Posterior cingulate gyrus (tissue), 11 donors: ENCODE results near the gene NHS.
A peak's percentile ranks its signal among the peaks of the same experiment; 100 is the strongest.

Experiments
- DNase-seq, 10 donors: peaks; one replicate each; pipeline versions ENCODE4 v3.0.0 to v3.0.0-alpha.2; 2020 to 2021; ENCODE audit warnings: mixed read lengths in 3 of 10
- intact Hi-C: fragments of 100-400 bp; cut with DNase I; formaldehyde crosslinking; loops from one replicate; pipeline ENCODE4 v1.15.1; 2023

Gene NHS

DNA sequence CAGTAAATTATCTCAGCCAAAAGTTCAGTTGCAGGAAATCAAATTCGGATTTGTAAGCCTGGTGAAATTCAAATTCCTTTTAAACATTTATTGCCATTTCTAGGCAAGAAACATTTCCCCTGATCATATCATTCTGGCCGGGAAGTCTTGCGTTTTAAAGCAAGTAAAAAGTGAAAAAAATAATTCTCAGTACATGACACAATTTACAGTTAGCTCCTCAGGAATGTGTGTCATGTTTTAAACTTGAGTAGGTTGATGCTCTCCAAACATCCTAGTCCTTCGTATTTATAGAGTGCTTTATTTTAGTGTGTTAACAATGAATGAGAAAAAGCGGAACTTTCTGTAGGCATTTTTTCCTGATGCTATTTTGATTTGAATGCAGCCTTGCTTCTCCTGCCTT is 204.0 kb downstream of the NHS start:
- intact Hi-C loops, result no loop called here
- DNase-seq, result no peak

DNA sequence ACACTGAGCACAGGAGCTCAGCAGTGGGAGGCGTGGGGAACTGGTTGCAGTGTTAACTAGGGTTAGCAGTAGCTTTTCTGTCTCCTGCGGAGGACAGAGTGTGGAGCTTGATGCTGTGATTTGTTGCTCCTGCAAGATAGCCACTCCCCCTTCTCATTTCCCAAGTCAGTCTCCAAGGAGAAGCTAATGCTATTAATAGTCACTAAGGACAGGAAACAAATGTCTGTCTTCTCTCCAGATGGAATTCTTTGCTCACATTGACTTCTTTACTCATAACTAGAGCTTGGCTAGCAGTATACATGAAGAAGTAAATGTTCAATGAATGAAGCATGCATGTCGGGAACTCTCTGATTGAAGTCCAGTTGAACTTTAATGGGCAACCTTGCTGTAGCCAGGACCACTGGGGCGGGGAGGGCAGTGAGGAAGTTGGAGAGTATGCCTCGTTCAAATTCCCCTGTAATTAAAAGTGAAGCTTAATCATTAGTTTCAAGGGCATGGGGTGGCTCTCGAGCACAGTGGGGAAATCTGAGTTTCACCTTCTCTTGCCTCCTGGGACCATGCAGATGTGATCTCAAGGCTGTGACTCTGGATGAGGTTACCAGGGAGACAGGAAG is 205.6 kb downstream of the NHS start:
- no peak for DNase-seq
- intact Hi-C loops, result no loop called here

DNA sequence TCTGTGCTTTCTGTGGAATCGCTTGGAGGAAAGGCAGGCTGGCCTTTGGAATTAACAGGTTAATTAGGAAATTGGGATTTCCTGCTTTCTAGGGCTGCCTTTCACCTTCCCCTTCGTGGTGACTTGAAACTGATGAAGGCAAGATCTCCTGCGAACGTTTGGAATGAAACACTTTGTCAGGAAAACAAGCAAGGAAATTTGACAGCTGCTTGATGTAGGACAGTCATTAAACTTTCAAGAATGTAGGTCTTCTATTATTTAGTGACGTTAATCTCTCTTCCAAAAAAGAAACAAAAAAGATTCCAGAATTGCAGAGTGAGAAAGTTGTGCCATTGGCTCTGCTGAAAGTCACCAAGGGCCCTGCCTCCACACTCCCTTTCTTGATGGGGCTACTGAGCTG is 206.6 kb downstream of the NHS start:
- intact Hi-C loops, result no loop called here
- DNase-seq, result no peak

DNA sequence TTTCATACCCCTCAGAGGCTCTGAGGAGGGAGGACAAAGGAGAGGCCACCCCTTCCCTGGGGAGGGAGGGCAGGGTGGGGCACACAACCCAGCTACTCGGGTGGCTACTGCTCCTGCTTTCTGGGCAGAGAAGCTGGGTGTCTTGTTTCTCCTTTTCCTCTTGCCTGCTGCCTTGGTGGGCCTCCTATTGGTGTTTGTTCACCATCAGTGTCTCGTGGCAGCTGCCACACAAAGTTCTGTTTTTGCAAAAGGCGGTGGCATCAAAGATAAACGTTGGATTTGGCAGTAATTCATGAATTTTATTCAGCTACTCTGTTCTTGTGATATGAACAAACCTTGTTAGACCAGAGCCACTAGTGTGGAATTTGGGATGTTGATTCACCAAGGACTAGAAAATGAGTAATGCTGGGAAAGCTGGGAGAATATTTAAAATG is 209.3 kb downstream of the NHS start:
- intact Hi-C loops, result no loop called here

GRCh38 chrX:17585006-17585405 is 210.0 kb downstream of the NHS start:
- no peak for DNase-seq
- intact Hi-C loops, result no loop called here

More for the DNA sequence above, 209.3 kb downstream of the NHS start:
- no peak for DNase-seq

GRCh38 chrX:17587366-17587765 is 212.4 kb downstream of the NHS start:
- intact Hi-C loops, result no loop called here
- no peak for DNase-seq

DNA sequence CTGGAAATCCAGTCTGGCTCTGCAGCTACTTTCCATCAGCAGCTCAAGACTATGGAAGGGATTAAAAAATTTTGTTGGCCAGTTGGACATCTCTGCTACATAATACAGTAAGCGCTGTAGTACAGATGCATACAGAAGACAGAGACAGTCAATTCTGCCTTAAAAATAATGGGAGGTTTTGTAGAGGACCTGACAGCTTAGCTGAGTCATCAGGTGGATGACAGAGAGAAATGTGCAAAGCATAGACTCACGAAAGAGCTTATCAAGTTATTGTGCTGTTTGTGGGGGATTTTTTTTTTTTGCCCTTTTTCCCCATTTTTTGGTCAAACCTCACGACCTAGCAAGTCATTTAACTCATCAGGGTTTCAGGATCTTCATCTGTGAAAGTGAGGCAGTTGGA is 213.3 kb downstream of the NHS start:
- intact Hi-C loops, result no loop called here

DNA sequence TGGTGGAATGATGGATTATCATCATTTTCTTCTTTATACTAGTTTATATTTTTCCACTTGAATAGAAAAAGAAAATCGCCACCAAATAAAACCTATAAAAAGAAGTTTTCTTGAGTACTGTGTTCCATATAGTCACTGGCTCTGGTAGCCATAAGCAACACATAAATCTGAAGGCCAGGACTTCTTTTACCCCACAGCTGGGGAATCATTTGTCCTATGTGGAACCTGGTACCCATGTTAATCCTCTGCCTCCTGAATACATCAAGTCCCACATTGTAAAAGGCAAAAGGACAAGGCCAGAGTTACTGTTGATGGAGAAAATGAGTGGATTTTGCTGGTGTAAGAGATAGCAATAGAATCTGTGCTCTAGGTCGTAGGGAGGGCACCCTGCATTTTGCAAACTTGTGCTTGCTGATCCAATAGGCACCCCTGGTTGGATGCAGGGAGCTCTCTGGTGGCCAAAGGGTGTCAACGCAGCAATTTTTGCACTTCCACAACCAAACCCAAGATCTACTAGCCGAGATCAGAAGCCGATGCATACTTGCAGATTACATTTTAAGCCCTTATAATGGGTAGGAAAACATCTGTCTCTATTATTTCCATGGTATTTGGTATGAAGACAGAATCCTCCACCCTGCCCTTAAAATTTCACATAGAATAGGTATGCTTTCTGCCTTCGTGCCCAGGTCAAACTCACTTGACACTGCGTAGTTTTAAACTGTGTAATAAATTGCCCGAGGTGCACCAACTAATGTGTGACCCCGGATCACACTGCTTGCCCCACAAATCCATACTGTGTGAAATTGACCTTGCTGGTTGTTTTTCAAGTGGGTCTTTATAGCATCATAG is 216.1 kb downstream of the NHS start:
- intact Hi-C loops, result loop anchor here (5.0 kb wide), 1 partner anchor 349 kb away; no protein-coding TSS in a partner anchor
- peak; percentile 17 to 93 (median 45) for DNase-seq

More for the DNA sequence above, 213.3 kb downstream of the NHS start:
- no peak for DNase-seq

GRCh38 chrX:17591741-17592110 is 216.7 kb downstream of the NHS start:
- no peak for DNase-seq
- intact Hi-C loops, result loop anchor here (5.0 kb wide), 1 partner anchor 349 kb away; no protein-coding TSS in a partner anchor

DNA sequence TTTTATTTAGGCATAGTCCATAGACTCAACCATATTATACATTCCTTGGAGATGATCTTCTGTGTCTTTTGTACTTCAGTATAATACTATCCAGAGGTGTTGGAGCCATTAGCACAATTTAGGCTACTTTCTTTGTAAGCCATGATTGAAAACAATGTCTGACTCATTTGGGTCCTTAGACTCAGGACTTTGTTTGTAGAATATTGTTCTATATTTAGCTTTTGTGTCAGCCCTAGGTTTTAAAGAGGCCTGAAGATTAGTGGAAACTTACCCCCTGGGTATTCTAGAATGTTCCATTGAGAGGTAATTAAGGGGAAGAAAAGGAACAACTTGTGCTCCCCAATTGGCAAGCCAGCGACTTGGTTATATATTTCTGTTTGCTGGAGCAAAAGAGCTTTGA is 217.1 kb downstream of the NHS start:
- DNase-seq, result no peak
- intact Hi-C loops, result loop anchor here (5.0 kb wide), 1 partner anchor 350 kb away; no protein-coding TSS in a partner anchor

DNA sequence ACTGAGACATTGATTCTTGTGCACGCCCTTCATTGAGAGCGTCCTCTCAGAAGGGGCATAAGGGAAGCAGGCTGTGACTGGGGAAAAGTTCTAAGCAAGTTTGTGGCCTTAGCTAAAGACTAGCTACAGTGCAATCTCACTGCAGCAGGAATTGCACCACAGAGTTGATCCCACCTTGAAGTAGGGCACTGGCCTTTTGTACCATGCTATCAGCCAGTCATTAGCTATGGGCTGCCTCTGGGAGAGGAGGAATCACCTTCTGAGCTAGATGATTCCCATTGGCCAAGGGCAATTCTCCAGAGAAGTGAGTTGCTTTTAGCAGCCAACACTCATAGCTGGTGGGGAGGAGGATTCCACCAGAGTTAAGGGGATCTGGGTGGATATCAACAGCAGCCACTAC is 219.7 kb downstream of the NHS start:
- intact Hi-C loops, result loop anchor here (5.0 kb wide), 1 partner anchor 352 kb away; no protein-coding TSS in a partner anchor
- no peak for DNase-seq

DNA sequence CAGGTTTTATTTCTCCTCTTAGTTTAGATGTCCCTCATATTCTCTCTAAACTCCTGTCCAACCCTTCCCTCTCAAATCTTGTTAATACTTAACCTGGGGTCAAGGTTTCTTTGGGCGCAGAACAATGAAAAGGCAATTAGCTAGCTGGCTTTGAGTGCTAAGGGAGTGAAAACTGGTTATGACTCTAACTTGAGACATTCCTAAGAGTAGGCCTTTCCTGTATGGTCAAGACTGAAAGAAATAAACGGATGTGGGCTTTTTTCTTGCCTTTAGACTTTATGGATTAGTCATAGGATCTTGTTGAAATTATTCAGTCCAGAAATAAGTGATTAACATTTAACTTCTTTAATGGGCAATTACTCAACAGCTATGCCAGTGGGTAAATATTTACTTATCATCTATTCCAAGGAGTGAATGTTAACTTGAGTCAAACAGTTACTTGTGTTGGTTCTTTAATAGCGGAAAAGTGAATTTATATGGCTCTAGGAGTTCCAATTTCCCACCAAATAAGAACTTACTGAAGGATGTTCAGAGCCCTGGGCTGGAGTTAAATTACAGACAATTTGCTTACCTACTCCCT is 220.5 kb downstream of the NHS start:
- no peak for DNase-seq
- intact Hi-C loops, result no loop called here

GRCh38 chrX:17596061-17596460 is 221.1 kb downstream of the NHS start:
- intact Hi-C loops, result no loop called here
- DNase-seq, result no peak

DNA sequence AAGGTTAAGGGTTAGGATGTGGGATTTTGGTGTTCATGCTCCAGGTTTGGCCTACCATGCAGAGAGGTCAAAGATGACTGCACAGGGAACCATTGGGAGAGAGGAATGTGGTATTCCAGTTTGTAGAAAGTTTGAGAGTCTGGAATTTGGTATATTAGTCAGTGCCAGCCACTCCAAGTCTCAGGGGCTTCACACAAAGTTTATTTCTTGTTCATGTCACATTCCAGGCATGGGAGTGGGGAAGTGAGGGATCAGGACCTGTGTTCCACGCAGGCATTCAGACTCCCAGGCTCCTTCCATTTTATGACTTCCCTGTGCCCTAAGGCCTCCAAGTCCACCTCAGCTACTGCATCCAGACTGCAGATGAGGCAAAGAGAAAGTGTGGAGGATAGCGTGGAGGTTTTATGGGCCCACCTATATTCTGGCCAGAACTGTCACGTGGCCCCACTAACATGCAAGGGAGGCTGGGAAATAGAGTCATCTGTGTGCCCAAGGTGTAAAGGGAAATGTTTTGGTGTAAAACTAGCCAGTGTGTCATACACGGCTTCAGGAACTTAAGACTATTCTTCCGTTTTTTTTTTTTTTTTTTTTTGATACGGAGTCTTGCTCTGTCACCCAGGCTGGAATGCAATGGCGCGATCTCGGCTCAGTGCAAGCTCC is 221.7 kb downstream of the NHS start:
- no peak for DNase-seq
- intact Hi-C loops, result no loop called here

DNA sequence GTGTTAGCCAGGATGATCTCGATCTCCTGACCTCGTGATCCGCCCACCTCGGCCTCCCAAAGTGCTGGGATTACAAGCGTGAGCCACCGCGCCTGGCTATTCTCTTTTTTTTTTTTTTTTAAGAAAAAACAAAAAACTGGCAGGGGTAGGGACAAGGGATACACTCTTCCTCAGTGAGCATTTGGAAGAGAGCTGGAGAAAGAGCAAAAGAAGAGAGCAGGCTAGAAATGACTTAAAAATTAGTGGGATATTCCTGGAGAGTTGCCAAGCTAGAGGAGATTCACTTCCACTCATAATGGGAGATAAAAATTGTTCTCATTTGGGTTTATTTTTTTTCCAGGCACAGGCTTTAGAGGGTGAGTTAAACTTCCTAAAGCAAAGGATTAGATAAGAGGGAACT is 222.3 kb downstream of the NHS start:
- DNase-seq, result no peak
- intact Hi-C loops, result no loop called here

GRCh38 chrX:17597836-17598439 is 222.9 kb downstream of the NHS start:
- intact Hi-C loops, result no loop called here
- peak in 5 of 10 donors; percentile 3 to 36 (median 21) for DNase-seq

DNA sequence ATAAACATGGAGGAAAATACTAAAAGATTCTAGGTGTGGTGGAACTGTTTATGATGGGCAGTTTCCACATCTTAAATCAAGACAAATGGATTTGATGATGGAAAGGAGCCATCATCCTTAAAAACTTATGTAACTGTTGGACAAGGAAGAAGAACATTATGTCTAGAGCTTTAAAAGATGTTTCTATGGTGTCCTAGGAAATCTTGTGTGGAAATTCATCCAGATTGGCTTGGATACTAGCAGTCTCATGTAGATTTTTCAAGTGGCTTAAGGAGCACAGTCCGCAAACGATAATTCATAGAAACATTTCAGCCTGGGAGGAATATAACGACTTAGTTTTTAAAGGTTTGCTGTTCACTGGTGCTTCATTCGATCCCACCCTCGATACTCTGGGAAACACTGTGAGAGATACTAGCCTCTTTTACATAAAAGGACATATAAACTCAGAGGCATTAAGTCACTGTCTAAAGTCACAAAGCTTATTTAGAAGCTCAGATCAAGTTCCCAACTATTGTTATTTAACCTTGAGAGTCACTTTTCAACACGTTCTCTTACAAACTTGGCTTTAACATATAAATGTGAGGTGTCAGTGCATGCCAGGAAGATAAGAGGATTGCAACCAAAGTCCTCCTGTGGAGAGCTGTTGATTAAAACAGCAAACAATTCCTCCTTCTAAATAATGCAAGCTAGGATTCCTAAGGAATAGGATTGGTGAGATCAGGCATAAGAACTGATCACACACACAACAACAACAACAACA is 226.6 kb downstream of the NHS start:
- intact Hi-C loops, result no loop called here
- DNase-seq, result no peak

DNA sequence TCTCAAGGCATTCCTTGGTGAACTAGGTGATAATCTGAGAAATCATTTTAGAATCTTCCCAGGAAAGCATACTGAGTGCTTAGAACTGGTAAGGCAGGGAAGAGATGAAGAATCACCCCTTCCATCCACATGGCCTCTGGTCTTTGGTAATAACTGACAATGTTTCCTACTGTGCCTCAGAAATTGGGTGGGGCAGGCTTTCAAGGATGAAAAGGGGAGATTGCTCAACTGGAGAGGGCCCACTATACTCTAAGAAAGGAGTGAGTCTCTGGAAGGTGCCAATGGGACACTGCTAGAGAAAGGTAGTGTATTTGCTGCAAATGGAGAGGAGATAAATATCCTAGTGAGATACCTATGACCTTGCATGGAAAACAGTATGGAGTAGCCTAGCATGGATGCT is 227.2 kb downstream of the NHS start:
- intact Hi-C loops, result no loop called here
- no peak for DNase-seq

DNA sequence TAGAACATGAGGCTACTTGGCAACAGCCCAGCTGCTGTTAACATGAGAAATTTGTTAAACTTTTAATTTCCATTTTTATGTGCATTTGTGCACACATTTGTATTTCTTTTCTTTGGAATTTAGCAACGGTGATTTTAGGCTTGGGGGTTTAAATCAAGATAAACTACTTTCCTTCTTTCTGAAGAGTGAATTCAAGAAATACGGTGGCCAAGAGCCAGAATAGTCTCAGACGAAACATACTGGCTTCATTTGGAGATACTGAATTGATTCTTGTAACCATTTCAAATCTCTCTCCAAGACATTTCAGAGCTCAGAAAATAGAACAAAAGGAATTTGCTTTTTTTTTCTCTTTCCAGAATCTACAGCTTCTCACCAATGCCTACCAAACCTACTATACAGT is 228.2 kb downstream of the NHS start:
- DNase-seq, result no peak

DNA sequence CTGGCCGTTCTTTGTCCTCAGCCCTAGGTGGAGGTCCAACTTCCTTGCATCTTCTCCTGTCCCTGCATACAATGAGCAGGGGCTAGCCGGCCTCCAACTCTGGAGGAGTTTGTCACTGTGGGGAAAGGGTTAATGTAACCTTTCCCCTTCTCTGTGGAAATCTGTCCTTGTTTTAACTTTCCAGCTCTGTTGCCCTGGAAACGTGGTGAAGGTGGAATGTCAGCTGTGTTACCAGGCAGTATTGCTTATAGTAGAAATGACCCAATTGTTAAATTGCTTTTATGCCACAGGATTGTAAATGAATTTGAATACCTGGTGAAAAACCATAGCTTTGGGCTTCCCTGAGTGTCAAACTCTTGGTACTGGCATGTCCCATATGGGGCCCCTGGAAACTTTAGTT is 230.7 kb downstream of the NHS start:
- intact Hi-C loops, result no loop called here
- no peak for DNase-seq

More for the DNA sequence above, 228.2 kb downstream of the NHS start:
- intact Hi-C loops, result no loop called here
